ENCODE measurements around the gene WASHC3. TPM values are rescaled to one million over a fixed set of nuclear protein-coding genes. Genes with fewer than 3 reads are reported as not detected.

WASHC3 gene
- total and polyA plus RNA-seq, 7 experiments from 2014 or later, result 32.8 to 87.9 (median 51.0) TPM

GRCh38 chr12:102033991-102034745 is 27.6 kb downstream of the WASHC3 start:
- POLR2A ChIA-PET, result no interaction called here
- H3K36me3 Mint-ChIP-seq, result peaks cover 24 to 72% (median 50%) of the 10 kb centered on the region in 5 donors
- DNase-seq, result no peak
- CTCF ChIA-PET, result interaction anchor here (0.6 to 0.7 kb wide), 2 partner anchors 10 to 150 kb away, joined by 3 to 4 read pairs; no protein-coding TSS in a partner anchor
- H3K9me3 Mint-ChIP-seq, result no peaks in the 10 kb centered on the region
- no peaks in the 10 kb centered on the region for H3K27me3 Mint-ChIP-seq
- intact Hi-C loops (cut with micrococcal nuclease), result no loop called here
- H3K4me1 Mint-ChIP-seq, result peaks cover 0 to 6% (median 0%) of the 10 kb centered on the region in 7 donors
- no peak overlapping the region for H3K4me3 ChIP-seq (ENCODE audit: low read length)
- no peak overlapping the region for H3K27ac ChIP-seq (ENCODE audit: low read depth, low read length)
- H3K27me3 ChIP-seq (ENCODE audit: control insufficient read depth in 2 of 2, insufficient read depth in 2 of 2, low read length in 2 of 2), result no peaks in the 10 kb centered on the region
- H3K27ac Mint-ChIP-seq, result no peak overlapping the region
- H3K4me1 ChIP-seq (ENCODE audit: control insufficient read depth in 2 of 2, insufficient read depth in 2 of 2, low read length in 2 of 2), result no peaks in the 10 kb centered on the region
- ATAC-seq, result no peak
- H3K4me3 Mint-ChIP-seq, result no peak overlapping the region
- no peaks in the 10 kb centered on the region for H3K9me3 ChIP-seq (ENCODE audit: control insufficient read depth in 2 of 3, low read length in 3 of 3)
- peaks cover 8 to 46% (median 8%) of the 10 kb centered on the region in 3 experiments for H3K36me3 ChIP-seq (ENCODE audit: control insufficient read depth in 2 of 3, insufficient read depth in 3 of 3, low read length in 3 of 3)

DNA sequence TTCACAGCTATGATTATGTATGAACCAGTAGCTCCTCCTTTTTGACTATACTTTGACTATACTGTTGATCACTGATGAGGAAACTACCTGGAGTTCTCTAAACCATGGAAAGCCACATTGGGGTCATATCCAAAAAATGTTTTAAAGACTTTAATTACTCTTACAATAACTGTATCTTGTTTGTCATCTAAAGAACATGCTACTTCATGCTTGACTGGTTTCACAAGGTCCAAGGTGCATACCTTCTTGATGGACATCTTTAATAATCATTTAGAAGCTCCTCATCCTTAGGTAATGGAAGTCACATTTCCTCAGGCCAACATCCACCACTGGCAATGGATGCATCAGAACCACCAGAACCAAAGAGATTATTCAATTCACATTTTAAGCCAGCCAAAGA is 29.9 kb downstream of the WASHC3 start:
- intact Hi-C loops (cut with micrococcal nuclease), result no loop called here
- no peak for ATAC-seq
- CTCF ChIA-PET, result interaction anchor here (1.2 kb wide), 1 partner anchor 14 kb away, joined by 4 read pairs; no protein-coding TSS in a partner anchor

DNA sequence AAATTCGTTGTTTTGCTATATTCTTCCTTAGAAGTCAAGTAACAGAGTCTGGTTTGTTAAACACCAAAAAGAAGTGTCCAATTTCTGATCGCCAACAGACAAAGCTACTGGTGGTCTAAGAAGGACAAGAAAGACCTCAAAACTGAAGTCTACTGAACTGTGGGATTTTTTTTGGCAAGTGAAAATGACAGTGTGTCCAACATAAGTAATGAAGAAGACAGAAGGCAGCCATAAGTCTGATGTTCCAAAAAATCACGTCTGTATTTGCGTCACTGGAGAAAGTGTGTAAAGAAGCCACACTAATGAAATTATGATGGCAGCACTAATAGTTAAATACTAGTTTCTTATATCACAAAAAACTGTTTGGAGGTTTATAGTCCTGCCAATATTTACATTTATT is 32.6 kb downstream of the WASHC3 start:
- intact Hi-C loops (cut with micrococcal nuclease), result loop anchor here in 1 of 2 donors (2.0 kb wide), 1 partner anchor 18 kb away; no protein-coding TSS in a partner anchor
- Histone ChIP-seq H3K27me3 (ENCODE audit: control insufficient read depth in 2 of 2, insufficient read depth in 2 of 2, low read length in 2 of 2) (no peaks in the 10 kb centered on the region), H3K36me3 (ENCODE audit: control insufficient read depth in 2 of 3, insufficient read depth in 3 of 3, low read length in 3 of 3) (peaks cover 8 to 17% (median 9%) of the 10 kb centered on the region in 3 experiments), H3K27ac (ENCODE audit: low read depth, low read length) (no peak overlapping the region), H3K9me3 (ENCODE audit: control insufficient read depth in 2 of 3, low read length in 3 of 3) (no peaks in the 10 kb centered on the region), H3K4me3 (ENCODE audit: low read length) (no peak overlapping the region), H3K4me1 (ENCODE audit: control insufficient read depth in 2 of 2, insufficient read depth in 2 of 2, low read length in 2 of 2) (no peaks in the 10 kb centered on the region)
- ATAC-seq (no peak), DNase-seq (no peak)
- ChIA-PET CTCF (no interaction called here), POLR2A (no interaction called here)
- Mint-ChIP-seq H3K4me1 (peaks cover 0 to 5% (median 0%) of the 10 kb centered on the region in 7 donors), H3K9me3 (no peaks in the 10 kb centered on the region), H3K27ac (no peak overlapping the region), H3K4me3 (no peak overlapping the region), H3K27me3 (no peaks in the 10 kb centered on the region), H3K36me3 (peaks cover 7 to 57% (median 31%) of the 10 kb centered on the region in 5 donors)

More for the DNA sequence above, 29.9 kb downstream of the WASHC3 start:
- no peaks in the 10 kb centered on the region for H3K27me3 Mint-ChIP-seq
- Histone ChIP-seq H3K4me3 (ENCODE audit: low read length) (no peak overlapping the region), H3K36me3 (ENCODE audit: control insufficient read depth in 2 of 3, insufficient read depth in 3 of 3, low read length in 3 of 3) (peaks cover 8 to 30% (median 12%) of the 10 kb centered on the region in 3 experiments), H3K27ac (ENCODE audit: low read depth, low read length) (no peak overlapping the region), H3K4me1 (ENCODE audit: control insufficient read depth in 2 of 2, insufficient read depth in 2 of 2, low read length in 2 of 2) (no peaks in the 10 kb centered on the region), H3K9me3 (ENCODE audit: control insufficient read depth in 2 of 3, low read length in 3 of 3) (no peaks in the 10 kb centered on the region), H3K27me3 (ENCODE audit: control insufficient read depth in 2 of 2, insufficient read depth in 2 of 2, low read length in 2 of 2) (no peaks in the 10 kb centered on the region)
- no peaks in the 10 kb centered on the region for H3K9me3 Mint-ChIP-seq
- peaks cover 0 to 9% (median 0%) of the 10 kb centered on the region in 7 donors for H3K4me1 Mint-ChIP-seq
- H3K27ac Mint-ChIP-seq, result peak overlapping the region in 1 of 9 donors; percentile 6
- DNase-seq, result no peak
- POLR2A ChIA-PET, result interaction anchor here (1.0 kb wide), 1 partner anchor 30 kb away, joined by 3 read pairs; the partner anchor contains the start of gene WASHC3
- H3K4me3 Mint-ChIP-seq, result no peak overlapping the region
- H3K36me3 Mint-ChIP-seq, result peaks cover 18 to 66% (median 45%) of the 10 kb centered on the region in 5 donors

DNA sequence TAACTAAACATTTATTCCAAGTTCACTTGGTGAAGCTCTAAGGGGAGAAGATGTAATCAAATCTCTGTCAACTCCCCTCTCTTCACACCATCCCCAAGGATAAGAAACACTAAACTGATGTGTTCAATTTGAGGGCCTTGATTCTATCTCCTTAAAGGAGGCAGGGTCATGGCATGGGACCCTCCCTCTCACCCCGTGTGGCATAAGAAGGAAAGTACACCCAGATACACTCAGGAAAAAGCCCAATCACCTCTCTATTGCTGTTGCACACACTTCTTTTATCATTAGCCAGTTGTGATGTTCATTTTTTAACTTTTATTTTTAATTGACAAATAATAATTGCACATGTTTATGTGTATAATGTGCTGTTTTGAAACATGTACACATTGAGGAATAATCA is 35.1 kb downstream of the WASHC3 start:
- Mint-ChIP-seq H3K4me3 (no peak overlapping the region), H3K27me3 (no peaks in the 10 kb centered on the region), H3K27ac (peak overlapping the region in 2 of 9 donors; percentile 11 to 56), H3K4me1 (peaks cover 0 to 5% (median 0%) of the 10 kb centered on the region in 7 donors), H3K9me3 (no peaks in the 10 kb centered on the region), H3K36me3 (peaks cover 6 to 46% (median 23%) of the 10 kb centered on the region in 5 donors)
- ChIA-PET POLR2A (interaction anchor here (0.8 kb wide), 1 partner anchor 117 kb away, joined by 3 read pairs; no protein-coding TSS in a partner anchor), CTCF (no interaction called here)
- no peaks in the 10 kb centered on the region for H3K4me1 ChIP-seq (ENCODE audit: control insufficient read depth in 2 of 2, insufficient read depth in 2 of 2, low read length in 2 of 2)
- H3K36me3 ChIP-seq (ENCODE audit: control insufficient read depth in 2 of 3, insufficient read depth in 3 of 3, low read length in 3 of 3), result peaks cover 0 to 16% (median 13%) of the 10 kb centered on the region in 3 experiments
- no peak for ATAC-seq
- H3K27me3 ChIP-seq (ENCODE audit: control insufficient read depth in 2 of 2, insufficient read depth in 2 of 2, low read length in 2 of 2), result no peaks in the 10 kb centered on the region
- H3K9me3 ChIP-seq (ENCODE audit: control insufficient read depth in 2 of 3, low read length in 3 of 3), result no peaks in the 10 kb centered on the region
- DNase-seq, result no peak
- intact Hi-C loops (cut with micrococcal nuclease), result no loop called here
- no peak overlapping the region for H3K4me3 ChIP-seq (ENCODE audit: low read length)
- no peak overlapping the region for H3K27ac ChIP-seq (ENCODE audit: low read depth, low read length)

- no peak overlapping the region for H3K27ac Mint-ChIP-seq
Measured at GRCh38 chr12:102024765-102025164, 37.0 kb downstream of the WASHC3 start.

DNA sequence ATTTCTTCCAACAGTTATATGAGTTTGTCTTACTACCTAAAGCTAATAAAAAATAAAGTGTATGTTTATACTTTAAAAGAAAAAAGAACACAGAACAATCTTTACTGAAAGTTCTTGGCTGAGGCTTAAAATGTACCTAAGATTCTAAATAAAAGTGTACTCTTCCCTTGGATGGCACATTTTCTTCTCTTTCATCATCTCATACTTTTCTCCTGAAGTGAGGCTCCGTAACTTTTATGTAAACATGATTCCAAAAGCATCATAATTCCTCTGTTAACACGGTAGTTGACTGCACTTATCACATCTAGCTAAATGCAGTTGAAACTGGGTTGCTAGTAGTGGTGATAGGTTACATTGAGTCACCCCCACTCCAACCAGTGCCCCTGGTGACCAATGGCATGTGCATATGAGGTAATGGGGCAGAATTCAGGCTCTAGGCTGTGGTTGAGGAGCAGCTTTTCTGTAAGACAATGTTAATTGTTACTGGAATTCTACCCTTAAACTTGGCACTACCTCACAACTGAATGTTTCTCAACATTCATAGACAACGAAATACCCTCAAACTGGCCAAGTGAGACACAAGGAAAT is 38.4 kb downstream of the WASHC3 start:
- Histone ChIP-seq H3K4me3 (ENCODE audit: low read length) (no peak overlapping the region), H3K27me3 (ENCODE audit: control insufficient read depth in 2 of 2, insufficient read depth in 2 of 2, low read length in 2 of 2) (no peaks in the 10 kb centered on the region), H3K36me3 (ENCODE audit: control insufficient read depth in 2 of 3, insufficient read depth in 3 of 3, low read length in 3 of 3) (peaks cover 0 to 14% (median 11%) of the 10 kb centered on the region in 3 experiments), H3K4me1 (ENCODE audit: control insufficient read depth in 2 of 2, insufficient read depth in 2 of 2, low read length in 2 of 2) (no peaks in the 10 kb centered on the region), H3K9me3 (ENCODE audit: control insufficient read depth in 2 of 3, low read length in 3 of 3) (no peaks in the 10 kb centered on the region), H3K27ac (ENCODE audit: low read depth, low read length) (no peak overlapping the region)
- DNase-seq (no peak), ATAC-seq (no peak)
- Mint-ChIP-seq H3K4me3 (no peak overlapping the region), H3K9me3 (no peaks in the 10 kb centered on the region), H3K4me1 (peaks cover 0 to 10% (median 0%) of the 10 kb centered on the region in 7 donors), H3K36me3 (peaks cover 6 to 52% (median 26%) of the 10 kb centered on the region in 5 donors), H3K27ac (peak overlapping the region in 1 of 9 donors; percentile 1), H3K27me3 (no peaks in the 10 kb centered on the region)
- CTCF ChIA-PET, result interaction anchor here (0.6 kb wide), 1 partner anchor 382 kb away, joined by 3 read pairs; no protein-coding TSS in a partner anchor
- POLR2A ChIA-PET, result no interaction called here
- intact Hi-C loops (cut with micrococcal nuclease), result no loop called here

More at GRCh38 chr12:102024765-102025164, 37.0 kb downstream of the WASHC3 start:
- ATAC-seq (no peak), DNase-seq (no peak)
- H3K36me3 Mint-ChIP-seq, result peaks cover 6 to 51% (median 30%) of the 10 kb centered on the region in 5 donors
- CTCF ChIA-PET, result no interaction called here
- no peaks in the 10 kb centered on the region for H3K9me3 Mint-ChIP-seq
- Histone ChIP-seq H3K36me3 (ENCODE audit: control insufficient read depth in 2 of 3, insufficient read depth in 3 of 3, low read length in 3 of 3) (peaks cover 0 to 16% (median 13%) of the 10 kb centered on the region in 3 experiments), H3K27ac (ENCODE audit: low read depth, low read length) (no peak overlapping the region), H3K4me1 (ENCODE audit: control insufficient read depth in 2 of 2, insufficient read depth in 2 of 2, low read length in 2 of 2) (no peaks in the 10 kb centered on the region), H3K27me3 (ENCODE audit: control insufficient read depth in 2 of 2, insufficient read depth in 2 of 2, low read length in 2 of 2) (no peaks in the 10 kb centered on the region), H3K9me3 (ENCODE audit: control insufficient read depth in 2 of 3, low read length in 3 of 3) (no peaks in the 10 kb centered on the region), H3K4me3 (ENCODE audit: low read length) (no peak overlapping the region)
- no peaks in the 10 kb centered on the region for H3K27me3 Mint-ChIP-seq
- POLR2A ChIA-PET, result no interaction called here
- H3K4me3 Mint-ChIP-seq, result no peak overlapping the region
- intact Hi-C loops (cut with micrococcal nuclease), result no loop called here
- peaks cover 0 to 10% (median 0%) of the 10 kb centered on the region in 7 donors for H3K4me1 Mint-ChIP-seq
